ENCODE measurements around the gene TMCO4.
"Not testable (repeated sequence)": the region's sequence is repeated elsewhere in the genome, so short reads cannot be mapped to it uniquely, and the experiment has no call there.

The TMCO4 gene

DNA sequence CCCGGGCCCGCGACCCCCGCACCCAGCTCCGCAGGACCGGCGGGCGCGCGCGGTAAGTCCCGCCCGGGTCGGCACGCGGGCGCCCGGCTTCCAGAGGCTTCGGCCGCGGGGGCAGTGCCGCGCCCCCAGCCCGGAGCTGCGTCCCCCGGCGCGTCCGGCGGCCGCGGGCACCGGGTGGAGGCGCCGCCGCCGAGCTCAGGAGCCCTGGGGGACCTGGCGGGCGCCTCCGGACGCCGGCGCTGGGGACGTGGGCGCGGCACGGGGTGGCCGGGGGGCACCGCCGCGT, 155.4 kb downstream of the TMCO4 start:
- in situ Hi-C loops (cut with MboI; ENCODE audit: low sequenced_read_pairs): no loop called here

DNA sequence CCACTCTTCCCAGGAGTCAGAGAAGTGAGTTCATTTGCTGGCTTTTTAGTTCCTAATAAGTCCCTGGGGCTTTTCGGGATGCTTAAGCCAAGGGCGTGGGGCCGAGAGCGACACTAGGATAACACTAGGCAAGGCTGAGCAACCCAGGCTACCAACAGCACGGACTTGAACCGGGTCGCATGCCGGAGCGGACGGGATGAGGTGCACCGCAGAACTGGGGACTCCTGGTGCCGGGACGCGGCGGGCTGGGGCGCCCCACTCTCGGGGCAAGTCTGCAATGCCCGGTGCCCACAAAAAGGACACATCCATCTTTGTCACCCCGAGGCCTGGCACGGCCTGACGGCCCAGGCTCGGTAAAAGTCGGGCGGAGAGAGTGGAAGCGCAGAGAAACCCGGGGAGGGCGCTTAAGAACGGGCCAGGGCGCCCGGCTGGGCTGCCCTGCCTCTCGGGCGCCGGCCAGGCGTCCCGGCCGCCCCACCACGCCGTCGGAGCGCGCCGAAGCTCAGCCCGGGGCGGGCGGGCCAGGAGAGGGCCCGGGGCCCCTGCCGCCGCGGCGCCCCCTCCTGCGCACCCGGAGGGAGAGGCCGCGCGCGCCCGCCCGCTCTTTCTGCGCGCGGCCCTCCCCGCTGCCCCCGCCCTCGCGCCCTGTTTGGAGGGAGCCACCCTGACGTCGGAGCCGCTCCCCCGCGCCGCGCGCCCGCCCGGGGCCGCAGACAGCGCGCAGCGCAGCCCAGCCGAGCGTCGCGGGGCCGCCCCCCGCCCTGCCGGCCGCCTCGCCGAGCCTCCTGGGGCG, 155.9 kb downstream of the TMCO4 start, which contains the start of gene NBL1:
NBL1 (plus strand) TSS at position 710 of the 793 bp plus-strand sequence. CDS start 10,720 bp downstream, outside the sequence.
- in situ Hi-C loops (cut with MboI; ENCODE audit: low sequenced_read_pairs): no loop called here

DNA sequence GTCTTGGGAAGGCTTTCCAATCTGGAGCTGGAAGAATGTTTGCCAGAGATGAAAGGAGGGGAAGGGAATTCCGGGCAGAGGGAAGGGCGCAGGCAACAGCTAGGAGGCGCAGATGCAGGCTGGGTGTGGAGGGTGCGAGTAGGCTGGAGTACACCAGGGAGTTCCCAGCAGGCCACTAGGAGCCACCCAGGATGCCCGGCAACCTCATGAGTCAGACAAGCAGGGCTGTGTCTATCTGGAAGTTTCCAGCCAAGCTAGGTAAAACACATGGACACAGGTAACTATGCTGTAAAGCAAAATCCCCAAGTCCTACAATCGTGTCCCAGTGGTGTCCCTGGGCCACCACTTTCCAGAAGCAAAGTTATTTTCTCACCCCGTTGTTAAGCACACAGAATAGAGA, 156.6 kb downstream of the TMCO4 start:
- in situ Hi-C loops (cut with MboI; ENCODE audit: low sequenced_read_pairs): no loop called here

DNA sequence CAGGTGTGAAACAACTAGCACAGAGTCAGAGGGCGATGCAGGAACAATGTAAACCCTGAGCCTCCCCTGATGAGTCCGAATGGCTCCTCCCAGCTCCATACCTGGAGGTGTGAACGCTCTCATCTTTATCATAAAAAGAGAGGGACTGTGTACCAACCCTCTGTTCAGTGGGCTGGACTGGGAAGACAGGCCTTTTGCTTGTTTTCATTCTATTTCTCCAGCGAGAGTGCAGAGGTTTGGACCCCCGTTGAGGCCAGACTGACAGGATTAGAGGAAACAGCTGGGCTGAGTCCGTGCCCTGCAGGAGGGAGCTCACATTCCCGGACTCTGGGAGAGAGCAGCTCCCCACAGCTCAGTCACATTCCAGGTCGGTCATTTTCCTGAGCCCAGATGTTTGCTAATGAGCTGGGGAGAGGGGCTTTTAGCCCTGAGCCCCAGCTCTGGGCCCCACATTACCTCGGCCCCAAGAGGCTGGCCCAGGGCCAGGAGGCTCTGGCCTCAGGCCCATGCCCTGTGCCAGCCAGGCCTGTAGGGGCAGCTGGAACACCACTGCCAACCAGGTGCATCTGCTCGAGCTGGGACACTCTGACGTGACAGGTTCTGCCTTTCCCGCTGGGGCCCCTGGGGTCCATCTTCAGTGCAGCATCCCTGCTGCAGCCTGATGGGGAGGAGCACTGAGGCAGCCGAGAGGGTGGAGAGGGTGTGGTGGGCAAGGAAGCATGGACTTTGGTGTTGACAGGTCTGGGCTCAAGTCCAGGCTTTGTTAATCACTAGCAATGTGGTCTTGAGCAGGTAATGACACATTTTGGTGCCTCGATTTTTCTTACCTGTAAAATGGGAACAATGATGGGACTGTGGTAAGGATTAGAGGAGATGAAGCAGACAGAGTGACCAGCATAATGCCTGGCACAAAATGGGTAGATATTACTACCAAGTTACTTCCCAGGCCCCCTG, 159.1 kb downstream of the TMCO4 start:
- in situ Hi-C loops (cut with MboI; ENCODE audit: low sequenced_read_pairs): no loop called here

DNA sequence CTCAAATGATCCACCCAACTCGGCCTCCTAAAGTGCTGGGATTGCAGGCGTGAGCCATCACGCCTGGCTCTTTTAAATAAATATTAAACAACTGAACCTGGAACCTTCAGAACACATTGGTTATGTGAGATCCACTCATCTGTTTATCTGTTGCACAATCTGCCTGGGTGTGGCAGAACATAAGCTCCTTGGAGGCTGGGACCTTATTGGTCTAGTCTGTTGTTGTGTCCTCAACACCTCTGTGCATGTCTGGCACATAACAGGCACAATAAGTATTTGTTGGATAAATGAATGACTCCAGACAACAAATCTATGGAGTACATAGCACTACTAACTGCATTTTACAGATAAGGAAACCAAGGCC, 159.7 kb downstream of the TMCO4 start:
- in situ Hi-C loops (cut with MboI; ENCODE audit: low sequenced_read_pairs): no loop called here

DNA sequence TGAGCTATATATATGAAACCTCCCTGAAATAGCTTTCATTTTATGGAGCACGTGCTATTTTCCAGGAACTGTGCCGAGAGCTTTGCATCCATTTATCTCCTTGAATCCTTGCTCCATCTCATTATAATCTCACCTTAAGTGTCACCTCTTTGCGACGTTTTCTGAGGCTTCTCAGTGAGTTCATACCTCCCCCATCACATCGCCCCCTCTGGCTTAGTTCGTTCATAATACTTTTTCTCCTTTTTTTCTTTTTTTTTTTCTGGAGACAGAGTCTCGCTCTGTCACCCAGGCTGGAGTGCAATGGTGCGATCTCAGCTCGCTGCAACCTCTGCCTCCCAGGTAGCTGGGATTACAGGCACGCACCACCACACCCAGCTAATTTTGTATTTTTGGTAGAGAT, 160.5 kb downstream of the TMCO4 start:
- in situ Hi-C loops (cut with MboI; ENCODE audit: low sequenced_read_pairs): not testable (repeated sequence)

DNA sequence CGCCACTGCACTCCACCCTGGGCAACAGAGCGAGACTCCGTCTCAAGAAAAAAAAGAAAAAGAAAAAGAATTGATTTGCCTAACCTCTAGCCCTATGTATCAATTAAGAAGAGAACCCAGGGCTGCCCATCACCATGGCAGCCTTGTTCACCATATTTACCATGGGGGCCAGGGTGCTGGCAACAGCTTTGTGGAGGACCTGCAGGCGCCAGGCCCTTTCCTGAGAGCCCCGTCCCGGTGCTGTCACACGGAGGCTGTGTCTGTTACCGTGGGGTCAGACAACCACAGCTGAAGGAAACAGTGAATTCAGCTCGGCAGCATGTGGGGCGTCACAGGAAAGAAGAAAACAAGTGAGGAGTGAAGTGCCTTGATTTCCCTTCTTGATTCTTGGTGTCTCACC, 162.1 kb downstream of the TMCO4 start:
- in situ Hi-C loops (cut with MboI; ENCODE audit: low sequenced_read_pairs): no loop called here

DNA sequence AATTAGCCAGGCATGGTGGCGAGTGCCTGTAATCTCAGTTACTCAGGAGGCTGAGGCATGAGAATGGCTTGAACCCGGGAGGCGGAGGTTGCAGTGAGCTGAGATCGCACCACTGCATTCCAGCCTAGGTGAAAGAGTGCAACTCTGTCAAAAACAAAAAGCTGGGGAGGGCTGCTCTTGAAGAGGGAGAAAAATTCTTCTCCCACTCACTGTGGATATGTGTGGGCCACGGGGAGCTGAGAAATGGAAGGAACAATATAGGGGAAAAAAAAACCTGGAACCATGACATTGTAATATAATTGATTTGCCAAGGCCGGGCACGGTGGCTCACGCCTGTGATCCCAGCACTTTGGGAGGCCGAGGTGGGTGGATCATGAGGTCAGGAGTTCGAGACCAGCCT, 163.0 kb downstream of the TMCO4 start:
- in situ Hi-C loops (cut with MboI; ENCODE audit: low sequenced_read_pairs): not testable (repeated sequence)

DNA sequence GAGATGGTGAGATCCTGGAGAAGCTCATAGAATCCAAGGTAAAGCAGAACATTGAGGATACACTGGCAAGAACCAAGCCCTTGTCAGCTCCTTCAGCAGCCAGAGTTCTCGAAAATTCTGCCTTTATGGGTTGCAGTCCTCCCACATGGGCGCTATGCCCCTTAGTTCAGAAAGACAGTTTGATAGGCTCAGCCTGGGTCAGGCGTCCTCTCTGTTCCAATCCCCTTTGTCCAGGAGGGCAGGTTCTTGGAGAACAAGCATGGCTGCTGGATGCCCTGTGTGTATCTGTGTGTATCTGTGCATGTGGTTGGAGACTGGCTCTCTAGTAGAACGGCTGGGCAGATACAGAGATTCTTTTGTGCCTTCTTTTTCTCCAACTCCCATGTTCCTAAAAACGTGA, 163.7 kb downstream of the TMCO4 start:
- in situ Hi-C loops (cut with MboI; ENCODE audit: low sequenced_read_pairs): no loop called here

DNA sequence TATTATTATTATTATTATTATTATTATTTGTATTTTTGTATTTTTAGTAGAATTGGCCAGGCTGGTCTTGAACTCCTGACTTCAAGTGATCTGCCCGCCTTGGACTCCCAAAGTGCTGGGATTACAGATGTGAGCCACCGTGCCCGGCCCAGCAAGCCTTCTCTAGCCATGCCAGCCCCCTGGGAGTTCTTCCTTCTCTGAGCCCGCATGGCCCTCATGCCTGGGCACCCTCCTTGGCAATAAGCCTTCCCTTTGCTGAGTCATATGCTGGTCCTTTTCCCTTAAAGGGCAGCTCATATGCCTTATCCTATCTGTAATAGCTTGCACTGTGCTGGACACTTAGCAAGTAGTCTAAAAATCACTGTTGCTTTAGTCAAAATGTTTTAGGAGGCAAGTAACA, 164.1 kb downstream of the TMCO4 start:
- in situ Hi-C loops (cut with MboI; ENCODE audit: low sequenced_read_pairs): no loop called here

DNA sequence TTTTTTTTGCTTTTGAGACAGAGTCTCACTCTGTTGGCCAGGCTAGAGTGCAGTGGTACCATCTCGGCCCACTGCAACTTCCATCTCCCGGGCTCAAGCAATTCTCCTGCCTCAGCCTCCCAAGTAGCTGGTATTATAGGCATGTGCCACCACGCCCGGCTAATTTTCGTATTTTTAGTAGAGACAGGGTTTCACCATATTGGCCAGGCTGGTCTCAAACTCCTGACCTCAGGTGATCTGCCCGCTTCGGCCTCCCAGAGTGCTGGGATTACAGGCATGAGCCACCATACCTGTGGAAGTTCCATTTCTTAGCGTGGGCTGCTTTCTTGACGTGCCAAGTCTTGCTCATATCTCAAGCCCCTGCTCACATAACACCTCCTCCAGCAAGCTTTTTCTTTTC, 164.7 kb downstream of the TMCO4 start:
- in situ Hi-C loops (cut with MboI; ENCODE audit: low sequenced_read_pairs): not testable (repeated sequence)

DNA sequence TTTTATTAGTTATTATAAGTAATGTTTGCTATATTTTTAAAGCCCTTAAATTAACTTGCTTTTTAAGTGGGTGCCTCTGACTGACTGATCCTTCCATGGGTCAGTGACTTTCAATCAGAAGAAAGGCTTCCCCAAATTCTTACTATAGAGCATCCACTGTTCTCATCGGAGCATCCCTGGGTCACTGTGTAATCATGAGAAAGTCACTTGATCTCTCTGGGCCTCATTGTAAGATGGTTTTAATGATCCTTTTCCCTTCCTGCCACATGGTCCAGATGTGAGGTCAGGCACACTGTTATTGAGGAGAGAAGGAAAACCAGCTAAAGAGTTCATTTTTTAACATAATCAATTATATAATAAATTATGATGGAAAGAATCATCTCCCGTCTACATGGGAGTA, 166.6 kb downstream of the TMCO4 start:
- in situ Hi-C loops (cut with MboI; ENCODE audit: low sequenced_read_pairs): no loop called here

Measured in HL-60/S4 (cell line).